Measurements from ENCODE around the gene AHI1. TPM values are rescaled to one million over a fixed set of nuclear protein-coding genes. Genes with fewer than 3 reads are reported as not detected.

Gene AHI1
- total RNA-seq, 4 donors from 2014 or later = 30.8 to 57.6 (median 38.0) TPM

DNA sequence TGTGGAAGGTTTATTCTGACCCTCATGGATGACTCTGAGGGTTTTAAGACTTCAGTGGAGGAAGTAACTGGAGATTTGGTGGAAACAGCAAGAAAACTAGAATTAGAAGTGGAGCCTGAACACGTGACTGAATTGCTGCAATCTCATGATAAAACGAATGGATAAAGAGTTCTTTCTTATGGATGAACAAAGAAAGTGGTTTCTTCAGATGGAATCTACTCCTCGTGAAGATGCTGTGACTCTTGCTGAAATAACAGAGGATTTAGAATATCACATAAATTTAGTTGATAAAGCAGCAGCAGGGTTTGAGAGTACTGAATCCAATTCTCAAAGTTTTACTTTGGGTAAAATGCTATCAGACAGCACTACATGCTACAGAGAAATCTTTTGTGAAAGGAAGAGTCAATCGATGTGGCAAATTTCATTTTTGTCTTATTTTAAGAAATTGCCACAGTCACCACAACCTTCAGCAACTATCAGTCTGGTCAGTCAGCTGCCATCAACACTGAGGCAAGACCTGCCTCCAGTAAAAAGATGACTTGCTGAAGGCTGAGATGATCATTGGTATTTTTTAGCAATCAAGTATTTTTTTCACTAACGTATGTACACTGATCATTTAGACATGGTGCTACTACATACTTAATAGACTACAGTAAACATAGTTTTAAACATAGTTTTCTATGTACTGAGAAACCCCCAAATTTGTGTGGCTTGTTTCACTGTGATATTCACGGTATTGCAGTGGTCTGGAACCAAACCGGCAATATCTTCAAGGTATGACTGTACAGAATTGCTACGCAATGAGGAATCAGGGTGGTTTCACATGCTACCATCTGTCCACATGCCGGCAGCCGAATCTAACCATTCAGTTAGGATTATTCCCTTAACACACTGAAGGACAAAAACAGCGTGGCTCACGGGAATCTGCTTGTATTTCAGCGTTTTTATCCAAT is 167.4 kb downstream of the AHI1 start:
- Histone ChIP-seq H3K9me3 (peaks cover 0 to 6% (median 1%) of the 10 kb centered on the region in 4 donors), H3K27me3 (no peaks in the 10 kb centered on the region), H3K4me3 (no peak overlapping the region), H3K27ac (no peak overlapping the region), H3K4me1 (no peaks in the 10 kb centered on the region), H3K36me3 (peaks cover 0 to 21% (median 0%) of the 10 kb centered on the region in 3 donors)
- no peak for DNase-seq (ENCODE audit: low spot score in 2 of 2)
- 85 to 88% methylated on average over 13 of the region's 13 CpGs for WGBS, 2 donors
- no peak for TF ChIP-seq CTCF (IDR thresholded peaks at IDR 0.05)
- TF ChIP-seq EP300 (IDR thresholded peaks at IDR 0.05) = no peak
- TF ChIP-seq POLR2A (IDR thresholded peaks at IDR 0.05) = no peak

DNA sequence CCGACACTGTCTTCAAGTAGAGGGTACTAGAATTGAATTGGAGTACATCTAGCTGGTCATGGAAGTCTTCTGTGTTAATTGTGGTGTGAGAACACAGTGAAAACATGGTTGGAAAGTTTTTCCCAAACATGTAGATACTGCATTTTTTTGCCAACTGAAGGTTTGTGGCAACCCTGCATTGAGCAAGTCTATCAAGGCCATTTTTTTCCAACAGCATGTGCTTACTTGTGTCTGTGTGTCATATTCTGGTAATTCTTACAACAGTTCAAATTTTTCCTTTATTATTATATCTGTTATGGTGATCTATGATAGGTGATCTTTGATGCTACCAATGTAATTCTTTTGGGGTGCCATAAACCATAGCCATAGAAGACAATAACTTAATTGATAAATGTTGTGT is 169.4 kb downstream of the AHI1 start:
- Histone ChIP-seq H3K4me1 (no peaks in the 10 kb centered on the region), H3K4me3 (no peak overlapping the region), H3K36me3 (peaks cover 0 to 21% (median 0%) of the 10 kb centered on the region in 3 donors), H3K27ac (no peak overlapping the region), H3K9me3 (peaks cover 0 to 6% (median 1%) of the 10 kb centered on the region in 4 donors), H3K27me3 (no peaks in the 10 kb centered on the region)
- no peak for DNase-seq (ENCODE audit: low spot score in 2 of 2)
- no peak for TF ChIP-seq EP300 (IDR thresholded peaks at IDR 0.05)
- no peak for TF ChIP-seq POLR2A (IDR thresholded peaks at IDR 0.05)
- TF ChIP-seq CTCF (IDR thresholded peaks at IDR 0.05) = no peak
- 100% methylated on average over 1 of the region's 1 CpG for WGBS, 2 donors

DNA sequence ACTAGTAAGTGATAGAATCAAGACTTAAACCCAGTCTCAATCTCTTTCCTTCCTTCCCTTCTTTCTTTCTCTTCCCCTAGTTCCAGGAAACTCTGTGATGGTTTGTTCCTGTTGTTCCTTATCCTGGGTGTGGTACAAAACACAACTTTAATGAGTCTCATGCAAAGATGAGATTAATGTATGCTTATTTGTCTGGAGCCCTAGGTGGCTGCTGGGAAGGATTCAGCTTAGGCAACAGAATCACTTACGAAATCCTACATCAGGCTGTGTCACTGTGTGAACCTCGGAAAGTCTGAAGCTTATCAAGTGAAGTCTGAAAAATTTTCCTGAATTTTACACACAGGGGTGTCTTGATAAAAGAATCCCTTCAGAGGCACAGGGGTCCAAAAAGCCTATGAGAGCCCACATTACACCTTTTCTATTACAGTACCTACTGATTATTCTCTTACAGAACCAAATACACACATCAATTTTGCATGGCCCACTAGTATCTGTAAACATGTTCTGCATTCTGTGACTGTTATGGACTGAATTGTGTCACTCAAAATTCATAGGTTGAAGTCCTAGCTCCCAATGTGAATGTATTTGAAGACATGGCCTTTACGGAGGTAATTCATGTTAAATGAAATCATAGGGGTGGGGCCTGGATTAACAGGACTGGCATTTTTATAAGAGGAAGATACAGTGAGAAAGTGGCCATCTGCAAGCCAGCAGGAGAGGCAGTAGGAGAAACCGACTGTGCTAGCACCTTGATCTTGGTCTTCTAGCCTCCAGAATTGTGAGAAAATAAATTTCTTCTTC is 171.7 kb downstream of the AHI1 start:
- peaks cover 0 to 6% (median 1%) of the 10 kb centered on the region in 4 donors for H3K9me3 ChIP-seq
- H3K4me1 ChIP-seq = no peaks in the 10 kb centered on the region
- H3K27ac ChIP-seq = no peak overlapping the region
- peaks cover 0 to 21% (median 0%) of the 10 kb centered on the region in 3 donors for H3K36me3 ChIP-seq
- H3K27me3 ChIP-seq = no peaks in the 10 kb centered on the region
- no peak for DNase-seq (ENCODE audit: low spot score in 2 of 2)
- TF ChIP-seq POLR2A (IDR thresholded peaks at IDR 0.05) (no peak), CTCF (IDR thresholded peaks at IDR 0.05) (no peak), EP300 (IDR thresholded peaks at IDR 0.05) (no peak)
- H3K4me3 ChIP-seq = no peak overlapping the region
- 84 to 88% methylated on average over 4 of the region's 4 CpGs for WGBS, 2 donors

DNA sequence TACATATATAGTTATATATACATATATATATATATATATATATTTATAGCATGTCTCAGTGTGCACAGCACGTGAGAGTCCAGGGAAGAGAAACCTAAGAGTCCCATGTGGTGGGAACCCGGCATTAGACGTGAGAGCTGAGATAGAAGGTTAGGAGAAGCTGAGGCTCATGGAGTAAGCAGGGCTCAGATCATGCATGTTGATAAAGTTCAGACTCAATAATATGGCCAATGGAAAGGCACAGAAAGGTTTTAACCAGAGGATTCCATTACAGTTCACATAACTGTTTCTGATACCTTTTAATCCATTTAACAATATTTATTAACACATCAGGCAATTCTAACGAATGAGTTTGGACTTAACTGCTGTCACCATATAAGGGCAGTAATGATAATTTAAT is 173.0 kb downstream of the AHI1 start:
- H3K4me1 ChIP-seq = no peaks in the 10 kb centered on the region
- TF ChIP-seq EP300 (IDR thresholded peaks at IDR 0.05) = no peak
- TF ChIP-seq POLR2A (IDR thresholded peaks at IDR 0.05) = no peak
- no peak for TF ChIP-seq CTCF (IDR thresholded peaks at IDR 0.05)
- no peak overlapping the region for H3K27ac ChIP-seq
- WGBS, 2 donors = 89 to 90% methylated on average over 4 of the region's 4 CpGs
- no peak for DNase-seq (ENCODE audit: low spot score in 2 of 2)
- no peak overlapping the region for H3K4me3 ChIP-seq
- H3K9me3 ChIP-seq = peaks cover 0 to 6% (median 1%) of the 10 kb centered on the region in 4 donors
- H3K36me3 ChIP-seq = peaks cover 0 to 18% (median 0%) of the 10 kb centered on the region in 3 donors
- no peaks in the 10 kb centered on the region for H3K27me3 ChIP-seq

Data from tibial nerve (tissue), 4 donors.